ENCODE data around the gene NFATC2.

DNA sequence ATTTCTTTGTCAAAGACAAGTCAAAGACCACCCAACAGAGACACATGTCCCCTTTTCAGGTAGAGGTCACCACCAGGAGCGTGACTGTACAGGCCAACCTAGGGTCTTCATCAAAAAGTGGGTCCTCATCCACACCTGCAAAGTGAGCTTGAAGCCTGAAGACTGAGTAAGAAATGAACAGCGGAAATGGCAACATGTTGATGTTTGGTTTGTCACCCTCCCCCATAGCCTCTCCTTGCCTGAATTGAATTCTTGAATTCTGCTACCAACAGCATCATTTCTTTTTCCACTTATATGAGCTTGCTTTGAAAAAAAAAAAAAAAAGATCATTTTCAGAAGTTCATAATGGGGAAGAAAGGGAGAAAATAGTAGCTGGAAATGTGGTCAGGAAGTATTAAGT, 104.4 kb downstream of the NFATC2 start:
- TF ChIP-seq FOXM1 (IDR thresholded peaks at IDR 0.05; ENCODE audit: borderline replicate concordance) (no peak), NFRKB (IDR thresholded peaks at IDR 0.05) (no peak), TARDBP (IDR thresholded peaks at IDR 0.05) (no peak), SUZ12 (IDR thresholded peaks at IDR 0.05) (no peak), BHLHE40 (IDR thresholded peaks at IDR 0.05; ENCODE audit: borderline replicate concordance) (no peak), ELF4 (IDR thresholded peaks at IDR 0.05) (no peak), LEF1 (IDR thresholded peaks at IDR 0.05; ENCODE audit: borderline replicate concordance) (no peak)
